A549 (cell line): ENCODE results near the gene VDAC1.

ENCODE experiments used
- EP300 ChIP-seq, 2 experiments: fragments of >200 bp; sonication (Bioruptor Twin); formaldehyde crosslinking; IDR thresholded peaks; 2 replicates in 1 of 2; 3 replicates in 1 of 2; pipeline ENCODE4 v1.6.1; 2016 to 2017
- FOSL2 ChIP-seq, 2 experiments: fragments of 450-650 bp in 1 of 2; fragments of >200 bp in 1 of 2; sonication (Bioruptor Twin) in 1 of 2; formaldehyde crosslinking; IDR thresholded peaks; 2 replicates each; pipeline versions ENCODE4 v1.5.0 to v1.6.1; 2016 to 2020; ENCODE audit warnings: mild to moderate bottlenecking in 1 of 2, moderate library complexity in 1 of 2
- POLR2A ChIP-seq: IDR thresholded peaks from 2 replicates; pipeline ENCODE4 v1.6.1; 2012; ENCODE audit warnings: mild to moderate bottlenecking, low read length
- SMC3 ChIP-seq: fragments of >200 bp; sonication (Bioruptor Twin); formaldehyde crosslinking; IDR thresholded peaks from 3 replicates; pipeline ENCODE4 v1.6.1; 2018; ENCODE audit warnings: inconsistent platforms
- ZSCAN20 ChIP-seq: fragments of 250-450 bp; sonication (Bioruptor Pico); IDR thresholded peaks from 2 replicates; pipeline ENCODE4 v1.8.0; 2022; ENCODE audit warnings: mild to moderate bottlenecking, moderate library complexity

- no peak for TF ChIP-seq POLR2A
- no peak for TF ChIP-seq FOSL2 (IDR thresholded peaks at IDR 0.05)
- TF ChIP-seq FOSL2 (CRISPR knock-in tag; IDR thresholded peaks at IDR 0.05), result no peak
- TF ChIP-seq ZSCAN20, result no peak
- no peak for TF ChIP-seq EP300 (IDR thresholded peaks at IDR 0.05)
- TF ChIP-seq SMC3, result no peak
Observed at GRCh38 chr5:134034326-134034725, 29.6 kb upstream of the VDAC1 start.
